Right kidney (tissue), 9 donors: ENCODE measurements around the gene DUSP7.
A peak's percentile ranks its signal among the peaks of the same experiment; 100 is the strongest.

ENCODE experiments used
- DNase-seq: peaks from one replicate; pipeline ENCODE4 v3.0.0-alpha.2; 2016
- long read RNA-seq, 8 donors: transcript quantifications; one replicate each; lab custom pipeline, GENCODE V29; 2026

DUSP7 gene, protein sequence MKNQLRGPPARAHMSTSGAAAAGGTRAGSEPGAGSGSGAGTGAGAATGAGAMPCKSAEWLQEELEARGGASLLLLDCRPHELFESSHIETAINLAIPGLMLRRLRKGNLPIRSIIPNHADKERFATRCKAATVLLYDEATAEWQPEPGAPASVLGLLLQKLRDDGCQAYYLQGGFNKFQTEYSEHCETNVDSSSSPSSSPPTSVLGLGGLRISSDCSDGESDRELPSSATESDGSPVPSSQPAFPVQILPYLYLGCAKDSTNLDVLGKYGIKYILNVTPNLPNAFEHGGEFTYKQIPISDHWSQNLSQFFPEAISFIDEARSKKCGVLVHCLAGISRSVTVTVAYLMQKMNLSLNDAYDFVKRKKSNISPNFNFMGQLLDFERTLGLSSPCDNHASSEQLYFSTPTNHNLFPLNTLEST
- long read RNA-seq, donor 1, partial matches to known transcripts = 0 of 5 reads
- long read RNA-seq, donor 1, other reads (novel, unspliced or antisense) = 0 of 5 reads
- long read RNA-seq, donor 2, partial matches to known transcripts = 0 of 5 reads
- long read RNA-seq, donor 2, other reads (novel, unspliced or antisense) = 0 of 5 reads
- long read RNA-seq, donor 3, partial matches to known transcripts = 0 of 1 reads
- long read RNA-seq, donor 3, other reads (novel, unspliced or antisense) = 0 of 1 reads
- long read RNA-seq, donor 4, partial matches to known transcripts = 17 of 22 reads
- long read RNA-seq, donor 4, other reads (novel, unspliced or antisense) = 0 of 22 reads
- long read RNA-seq, donor 5, partial matches to known transcripts = 0 of 3 reads
- long read RNA-seq, donor 5, other reads (novel, unspliced or antisense) = 0 of 3 reads
- long read RNA-seq, donor 6, partial matches to known transcripts = 0 of 6 reads
- long read RNA-seq, donor 6, other reads (novel, unspliced or antisense) = 0 of 6 reads
- long read RNA-seq, donor 7, transcript DUSP7-202 (3 exons, 3,340 nt) = major isoform, 6 of 20 reads
- long read RNA-seq, donor 7, transcript DUSP7-201 (2 exons, 3,059 nt) = major isoform, 6 of 20 reads
- long read RNA-seq, donor 7, partial matches to known transcripts = 8 of 20 reads
- long read RNA-seq, donor 7, other reads (novel, unspliced or antisense) = 0 of 20 reads
- long read RNA-seq, donor 8, partial matches to known transcripts = 0 of 4 reads
- long read RNA-seq, donor 8, other reads (novel, unspliced or antisense) = 0 of 4 reads

DNA sequence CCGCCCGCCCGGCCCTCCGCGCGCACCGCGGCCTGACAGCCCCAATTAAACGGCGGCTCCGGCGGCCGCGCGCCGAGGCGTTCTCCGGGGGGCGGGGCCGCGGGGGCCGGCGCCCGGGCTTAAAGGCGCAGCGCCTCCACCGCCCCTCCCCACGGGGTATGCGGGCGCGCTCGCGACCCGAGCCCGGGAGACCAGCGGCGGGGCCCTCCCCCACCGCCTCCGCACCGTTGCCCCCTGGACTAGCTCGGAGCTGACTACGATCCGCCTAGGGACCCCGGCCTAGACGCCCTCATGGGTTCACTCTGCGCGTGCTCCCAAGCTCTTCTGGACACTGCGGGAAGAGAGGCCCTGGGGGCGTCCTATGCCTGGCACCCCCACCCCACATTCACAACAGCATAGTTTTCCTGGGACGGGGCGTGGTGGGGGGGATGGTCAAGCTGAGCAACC is at the start of gene DUSP7:
DUSP7 (minus strand) TSS at position 51 of the 447 bp plus-strand sequence. CDS start 205 bp downstream, outside the sequence.
- DNase-seq = peak; percentile 90

DNA sequence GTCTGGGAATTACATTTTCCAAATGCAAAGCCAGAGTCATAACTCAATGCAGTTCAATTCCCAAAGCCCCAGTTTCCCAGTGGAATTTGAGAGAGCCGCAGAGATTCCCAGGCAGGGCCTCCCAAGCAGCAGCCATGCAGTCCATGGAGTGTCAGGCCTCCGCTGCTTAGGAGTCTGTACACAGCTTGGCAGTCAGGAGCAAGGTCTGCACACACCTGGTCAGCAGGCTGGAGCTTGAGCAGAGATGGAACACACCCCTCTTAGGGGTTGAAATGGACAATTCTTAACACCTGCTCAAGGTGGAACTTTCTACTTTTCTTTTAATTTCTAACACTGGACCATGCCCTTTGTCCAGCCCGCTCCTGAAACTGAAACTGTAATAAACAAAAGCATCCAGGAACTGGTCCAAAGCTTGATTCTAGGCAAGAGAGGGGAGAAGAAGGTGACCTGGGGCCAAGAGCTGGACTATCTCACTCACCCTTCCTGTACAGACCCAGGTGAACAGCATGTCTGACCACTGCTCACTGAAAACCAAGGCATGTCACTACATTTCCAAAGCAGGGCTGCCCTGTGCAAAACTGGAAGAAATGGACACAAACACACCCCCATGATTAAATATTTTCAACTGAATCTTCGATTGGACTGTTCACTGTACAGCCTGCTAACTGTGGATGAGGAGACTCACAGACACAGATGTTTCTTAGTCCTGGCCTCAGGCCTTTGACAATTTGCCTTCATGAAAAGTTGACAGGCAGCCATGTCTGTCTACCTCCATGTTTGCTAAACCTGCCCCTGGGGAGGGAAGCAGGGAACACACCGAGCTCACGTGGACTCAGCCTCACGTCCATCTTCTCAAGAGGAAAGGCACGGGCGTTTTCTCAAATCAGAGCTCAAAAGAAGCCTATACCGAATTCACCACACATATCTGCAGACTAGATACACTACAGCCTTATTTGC is 48.6 kb upstream of the DUSP7 start:
- no peak for DNase-seq

DNA sequence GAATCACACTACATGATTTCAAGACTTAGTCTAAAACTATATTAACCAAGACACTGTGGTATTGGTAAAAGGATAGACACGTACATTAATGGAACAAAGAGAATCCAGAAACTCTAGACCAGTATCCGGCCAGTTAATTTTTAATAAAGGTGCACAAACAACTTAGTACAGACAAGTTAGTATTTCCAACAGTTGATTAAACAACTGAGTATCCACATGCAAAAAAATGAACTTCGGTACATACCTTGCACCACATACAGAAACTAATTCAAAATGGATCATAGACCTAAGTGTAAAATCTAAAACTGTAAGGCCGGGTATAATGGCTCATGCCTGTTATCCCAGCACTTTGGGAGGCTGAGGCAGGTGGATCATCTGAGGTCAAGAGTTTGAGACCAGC is 46.6 kb upstream of the DUSP7 start:
- no peak for DNase-seq

DNA sequence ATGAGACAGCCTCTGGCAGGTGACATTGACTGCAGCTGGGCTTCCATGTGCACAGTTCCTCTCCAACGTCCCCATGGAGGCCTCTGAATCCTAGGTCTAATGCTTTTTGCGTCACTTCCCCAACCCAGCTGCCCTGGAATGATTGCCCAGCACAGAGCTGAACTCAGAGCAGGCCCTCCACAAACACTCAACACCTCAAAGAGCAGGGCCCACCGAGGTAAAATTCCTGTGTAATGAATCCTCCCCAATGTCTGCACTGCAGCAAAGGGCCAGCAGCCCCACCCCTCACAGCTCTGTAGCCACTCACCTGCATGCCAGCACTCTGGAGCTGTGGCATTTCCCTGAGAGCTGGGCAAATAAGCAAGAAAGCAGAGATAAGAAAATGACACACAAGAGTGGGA is 42.6 kb upstream of the DUSP7 start:
- DNase-seq = no peak

DNA sequence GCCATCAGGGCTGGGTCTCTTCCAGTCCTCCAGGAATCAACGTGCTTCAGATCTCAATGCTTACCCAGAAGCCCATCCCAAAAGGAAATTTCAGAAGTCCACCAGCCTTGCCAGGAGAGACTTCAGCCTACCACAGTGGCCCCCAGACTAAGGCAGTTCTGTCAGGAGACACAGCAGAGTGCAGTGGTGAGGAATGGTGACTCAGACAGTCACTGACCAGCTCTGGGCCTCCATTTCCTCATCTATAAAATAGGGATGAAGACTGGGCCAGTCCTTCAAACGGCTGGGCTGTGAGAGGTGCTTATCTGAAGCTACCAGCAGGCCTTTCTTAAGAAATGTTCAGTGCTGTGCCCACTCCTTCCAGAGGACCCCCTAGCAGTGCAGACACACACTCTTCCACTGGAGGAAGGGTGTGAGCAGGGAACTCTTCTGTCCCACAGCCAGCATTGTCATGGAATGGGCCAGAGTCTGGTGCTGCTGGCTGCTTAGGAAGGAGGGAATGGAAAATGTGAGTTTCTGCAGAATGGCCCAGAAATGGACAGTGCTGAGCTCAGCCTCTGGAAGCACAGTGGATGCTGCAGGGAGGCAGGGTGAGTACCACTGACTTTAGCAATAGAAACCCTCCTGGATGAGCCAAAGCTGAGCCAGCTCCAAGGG is 41.6 kb upstream of the DUSP7 start:
- DNase-seq = no peak

DNA sequence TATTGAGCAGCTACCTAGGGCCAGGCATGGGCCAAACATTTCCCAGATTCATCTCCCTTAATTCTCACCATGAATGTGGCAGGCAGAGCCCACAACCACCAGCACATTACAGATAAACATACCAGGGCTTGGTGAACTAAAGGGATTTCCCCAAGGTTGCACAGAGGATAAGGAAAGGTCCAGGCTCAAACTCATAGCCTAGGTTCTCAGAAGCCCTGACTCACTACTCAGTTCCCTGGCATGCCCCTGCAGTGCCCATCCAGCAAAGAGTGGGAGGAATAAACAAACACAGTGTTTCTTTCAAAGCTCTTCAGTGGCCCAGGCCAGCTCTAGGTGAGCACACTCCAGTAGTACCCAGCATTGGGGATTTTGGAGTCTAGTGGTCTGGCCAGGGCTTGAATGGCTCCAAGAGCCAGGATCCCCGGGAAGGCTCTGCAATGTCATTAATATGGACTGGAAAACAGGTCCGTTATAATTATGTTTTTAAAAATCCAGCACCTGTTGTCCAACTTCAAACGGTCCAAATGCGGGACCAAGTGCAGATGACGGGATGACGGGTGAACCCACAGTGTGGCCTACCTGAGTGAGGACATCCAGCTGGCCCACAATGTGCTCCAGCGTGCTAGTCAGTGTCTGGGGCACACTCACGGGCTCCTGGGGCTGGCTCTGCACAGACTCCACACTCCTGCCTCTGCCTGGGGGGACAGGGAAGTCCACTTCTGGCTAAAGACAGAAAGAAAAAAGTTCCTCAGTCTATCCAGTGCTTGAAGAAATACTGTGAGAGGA is 39.8 kb upstream of the DUSP7 start:
- DNase-seq = no peak

DNA sequence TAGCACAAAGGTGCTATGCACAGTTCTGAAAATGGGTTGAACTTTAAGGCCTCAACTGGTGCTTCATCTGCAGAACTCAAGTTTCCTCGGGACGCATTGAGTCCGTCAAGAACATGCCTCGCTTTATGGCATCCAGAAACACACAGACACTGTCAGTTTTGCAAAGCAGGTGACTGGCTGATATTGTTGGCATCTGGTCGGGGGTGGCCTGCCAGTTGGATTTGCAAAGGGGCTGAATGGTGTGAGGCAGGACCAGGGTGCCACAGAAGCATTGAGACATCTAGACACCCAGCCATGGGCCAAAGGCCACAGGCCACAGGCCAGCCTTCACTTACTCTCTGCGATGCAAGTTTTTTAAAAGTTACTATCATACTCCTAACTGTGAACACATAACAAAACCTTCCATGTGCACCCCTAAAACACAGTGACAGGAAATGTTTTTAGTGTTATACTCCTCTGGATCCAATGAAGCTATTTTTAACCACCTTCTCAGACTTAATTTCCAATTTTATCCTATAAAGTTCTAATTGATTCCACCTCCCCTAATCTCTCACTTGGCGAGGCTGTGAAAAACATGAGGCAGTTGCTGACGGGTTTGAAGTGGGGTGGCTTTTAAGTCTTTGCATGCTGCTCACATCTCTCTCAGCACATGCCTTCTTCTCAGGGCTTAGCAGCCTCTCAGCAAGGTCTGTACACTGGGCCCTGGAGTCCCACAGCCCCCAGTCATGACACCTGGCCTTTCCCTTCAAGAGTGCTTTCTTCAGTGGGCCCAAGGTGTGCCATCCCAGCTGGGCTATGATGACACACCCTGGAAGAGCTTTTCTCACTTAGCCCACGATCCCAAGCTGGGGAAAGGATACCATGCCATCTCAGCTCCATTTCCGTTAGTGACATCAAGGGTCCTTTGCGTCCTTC is 38.5 kb upstream of the DUSP7 start:
- DNase-seq = no peak

DNA sequence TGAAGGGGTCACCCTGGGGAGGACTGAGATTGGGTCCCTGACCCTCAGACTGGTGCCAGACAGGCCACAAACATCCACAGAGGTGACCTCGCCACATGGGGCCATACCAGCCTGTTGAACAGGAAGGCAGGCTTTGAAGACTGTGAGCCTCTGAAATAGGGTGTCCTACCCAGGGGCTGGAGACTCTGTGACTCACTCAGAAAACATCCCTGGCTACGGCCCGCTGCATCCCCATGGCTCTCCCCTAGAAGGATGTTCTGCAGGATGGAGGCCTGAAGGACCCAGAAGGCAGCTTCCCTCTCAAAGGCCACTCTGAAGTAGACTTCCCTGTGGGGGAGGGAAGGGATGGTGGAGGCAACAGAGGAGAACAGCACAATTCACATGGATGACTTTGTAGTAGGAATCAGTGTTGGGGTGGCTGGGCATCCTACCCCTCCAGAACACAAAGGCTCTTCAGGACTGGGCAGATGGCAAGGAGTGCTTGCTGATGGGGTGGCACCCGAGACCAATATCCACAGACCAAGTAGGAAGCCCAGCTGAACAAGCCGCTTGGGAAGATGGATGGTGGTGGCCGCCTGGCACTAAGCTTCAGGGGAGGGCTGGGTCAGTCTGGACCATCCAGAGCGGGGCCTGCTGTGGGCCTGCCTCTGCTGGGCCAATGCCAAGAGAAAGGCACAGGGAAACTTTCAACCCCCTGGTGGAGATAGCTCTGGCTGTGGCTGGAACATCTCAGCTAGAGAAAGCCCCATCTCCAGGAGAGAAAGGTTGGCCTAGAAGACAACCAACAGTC is 37.6 kb upstream of the DUSP7 start:
- DNase-seq = no peak

DNA sequence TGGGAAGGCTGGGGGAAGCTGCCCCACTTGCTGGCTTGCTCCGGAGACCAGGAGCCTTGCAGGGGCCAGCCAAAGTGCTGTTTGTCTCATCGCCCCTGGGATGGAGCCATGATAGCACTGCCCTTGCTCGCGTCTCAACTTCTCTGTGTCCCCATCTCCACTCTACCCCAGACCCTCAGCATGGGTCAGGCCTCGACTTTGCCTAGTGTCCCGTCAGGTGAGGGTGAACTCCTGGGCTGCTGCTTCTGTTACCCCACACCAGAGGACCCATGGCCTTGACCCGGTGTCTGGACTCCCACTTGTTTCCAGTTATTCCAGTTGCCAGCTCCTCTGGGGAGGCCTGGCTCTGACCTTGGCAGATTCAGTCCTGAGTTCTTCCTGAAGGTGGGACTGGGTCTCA is 36.5 kb upstream of the DUSP7 start:
- DNase-seq = no peak

DNA sequence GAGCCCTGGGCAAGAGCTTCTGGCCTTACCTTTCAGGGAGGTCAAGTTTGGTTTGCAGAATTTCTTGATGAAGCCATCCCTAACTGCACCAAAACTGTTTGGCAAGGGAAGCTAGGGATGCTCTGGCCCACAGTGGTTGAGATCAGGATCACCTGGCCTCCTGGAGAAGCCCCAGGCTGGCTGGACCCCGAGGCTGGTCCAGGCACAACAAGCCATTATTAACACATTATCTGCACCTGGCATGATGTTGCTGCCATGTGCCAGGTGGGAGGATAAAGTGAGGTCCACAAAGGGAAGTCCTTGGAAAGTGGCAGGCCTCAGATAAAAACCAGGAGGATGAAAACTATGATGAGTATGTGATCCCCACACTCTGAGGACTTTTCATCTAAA is 35.9 kb upstream of the DUSP7 start:
- DNase-seq = no peak

DNA sequence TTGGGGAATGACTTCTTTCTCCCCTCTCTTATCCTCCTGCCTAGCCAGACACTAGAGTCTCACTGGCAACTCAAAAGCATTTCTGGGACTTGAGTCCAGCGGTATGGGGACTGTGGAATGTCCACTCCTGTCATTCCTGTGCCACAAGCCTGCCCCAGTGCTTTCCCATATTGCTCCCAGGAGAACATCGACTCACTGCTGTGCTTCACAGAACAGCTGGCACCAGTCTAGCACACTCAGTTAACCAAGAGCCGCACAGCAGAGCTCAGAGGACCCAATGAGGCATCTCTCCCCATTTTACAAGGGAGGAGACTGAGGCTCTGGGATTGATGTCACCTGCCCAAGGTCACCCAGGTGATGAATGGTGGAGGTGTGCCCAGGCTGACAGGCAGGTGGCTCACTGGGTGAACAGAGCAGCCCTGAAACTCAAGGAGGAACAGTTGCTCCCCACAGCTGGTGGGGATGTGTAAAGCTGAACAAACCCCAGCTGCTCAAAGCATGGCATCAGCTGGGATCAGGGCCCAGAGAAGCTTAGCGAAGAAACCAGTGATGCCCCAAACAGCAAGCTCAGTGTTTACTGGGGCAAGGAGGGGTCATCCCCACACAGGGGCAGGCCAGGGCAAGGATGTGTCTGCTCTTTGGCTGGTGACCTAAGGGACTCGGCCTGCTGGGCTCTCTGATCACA is 35.4 kb upstream of the DUSP7 start:
- DNase-seq = no peak

DNA sequence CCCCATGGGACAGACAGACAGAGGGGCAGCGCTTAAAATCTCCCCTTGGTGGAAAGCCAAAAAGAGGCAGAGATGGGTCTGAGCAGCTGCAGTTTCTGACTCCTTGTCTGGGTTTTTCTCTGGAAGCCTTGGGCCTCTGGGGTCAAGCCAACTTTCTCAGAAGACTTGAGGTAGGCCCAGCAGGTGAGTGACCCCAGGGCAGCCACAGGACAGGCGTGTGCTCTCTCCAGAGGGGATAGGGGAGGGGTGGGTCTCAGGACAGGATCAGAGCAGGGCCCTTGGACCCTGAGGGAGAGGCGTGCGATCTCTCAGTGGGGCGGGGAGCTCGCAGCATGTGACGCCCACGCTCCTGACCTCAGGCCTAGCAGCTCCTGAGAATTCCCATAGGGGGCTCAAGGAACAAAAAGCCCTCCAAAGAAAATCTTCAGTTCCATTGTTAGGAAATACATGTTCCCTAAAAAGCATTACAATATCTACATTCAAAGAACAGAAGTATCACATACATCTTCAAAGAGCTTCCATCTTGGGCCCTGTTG is 34.6 kb upstream of the DUSP7 start:
- DNase-seq = no peak

DNA sequence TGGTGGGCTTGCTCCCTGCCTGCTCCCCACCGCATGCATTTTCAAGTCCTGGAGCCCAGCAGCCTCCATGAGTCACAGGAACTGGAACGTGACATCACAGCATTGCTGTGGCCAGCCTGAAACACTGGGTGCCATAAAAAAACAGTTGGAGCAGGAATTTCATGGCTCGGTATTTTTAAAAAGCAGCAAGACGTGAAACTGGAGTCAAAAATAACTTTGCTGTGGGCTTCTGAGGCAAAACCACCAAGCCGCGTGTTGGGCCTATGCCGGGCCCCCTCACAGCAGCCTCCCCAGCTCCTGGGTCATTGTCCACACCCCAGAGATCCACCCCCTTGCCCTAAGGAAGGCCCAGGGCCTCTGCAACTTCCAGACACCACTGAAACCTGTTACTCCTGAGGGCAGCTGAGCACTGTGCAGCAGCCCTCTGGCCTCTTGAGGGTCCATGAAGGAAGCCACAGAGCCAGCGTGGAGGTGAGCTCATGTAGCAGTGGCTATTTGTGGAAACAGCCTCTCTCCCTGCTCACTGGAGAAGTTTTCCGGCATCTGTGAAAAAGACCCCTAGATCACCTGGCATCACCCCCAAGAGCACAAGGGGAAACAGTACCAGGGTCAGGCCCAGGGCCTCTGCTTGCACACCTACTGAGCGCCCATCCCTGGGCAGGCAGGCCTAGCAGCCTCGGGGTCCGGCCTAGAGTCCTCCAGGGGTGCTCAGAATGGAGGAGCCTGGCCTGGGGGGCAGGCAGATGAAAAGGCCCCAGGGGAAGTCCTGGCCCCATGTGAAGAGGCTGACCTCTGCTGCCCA is 34.0 kb upstream of the DUSP7 start:
- DNase-seq = no peak

DNA sequence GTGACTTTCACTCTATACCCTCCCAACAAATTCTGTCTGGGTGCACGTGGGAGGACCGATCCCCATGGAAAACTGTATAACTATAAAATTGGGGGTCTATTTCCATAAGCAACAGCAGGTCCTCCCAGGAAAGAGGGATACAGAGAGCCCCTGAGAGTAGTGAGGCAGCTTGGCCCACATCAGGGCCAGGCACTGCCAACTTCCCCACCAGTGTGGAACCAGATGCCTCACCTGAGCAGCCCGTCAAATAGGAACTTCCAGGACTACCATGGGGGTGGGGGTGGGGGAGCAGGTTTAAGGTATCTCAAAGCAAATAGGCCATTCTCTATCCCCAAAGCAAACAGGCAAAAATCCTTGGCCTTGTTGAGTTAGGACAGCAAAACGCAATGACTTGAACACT is 33.3 kb upstream of the DUSP7 start:
- no peak for DNase-seq

DNA sequence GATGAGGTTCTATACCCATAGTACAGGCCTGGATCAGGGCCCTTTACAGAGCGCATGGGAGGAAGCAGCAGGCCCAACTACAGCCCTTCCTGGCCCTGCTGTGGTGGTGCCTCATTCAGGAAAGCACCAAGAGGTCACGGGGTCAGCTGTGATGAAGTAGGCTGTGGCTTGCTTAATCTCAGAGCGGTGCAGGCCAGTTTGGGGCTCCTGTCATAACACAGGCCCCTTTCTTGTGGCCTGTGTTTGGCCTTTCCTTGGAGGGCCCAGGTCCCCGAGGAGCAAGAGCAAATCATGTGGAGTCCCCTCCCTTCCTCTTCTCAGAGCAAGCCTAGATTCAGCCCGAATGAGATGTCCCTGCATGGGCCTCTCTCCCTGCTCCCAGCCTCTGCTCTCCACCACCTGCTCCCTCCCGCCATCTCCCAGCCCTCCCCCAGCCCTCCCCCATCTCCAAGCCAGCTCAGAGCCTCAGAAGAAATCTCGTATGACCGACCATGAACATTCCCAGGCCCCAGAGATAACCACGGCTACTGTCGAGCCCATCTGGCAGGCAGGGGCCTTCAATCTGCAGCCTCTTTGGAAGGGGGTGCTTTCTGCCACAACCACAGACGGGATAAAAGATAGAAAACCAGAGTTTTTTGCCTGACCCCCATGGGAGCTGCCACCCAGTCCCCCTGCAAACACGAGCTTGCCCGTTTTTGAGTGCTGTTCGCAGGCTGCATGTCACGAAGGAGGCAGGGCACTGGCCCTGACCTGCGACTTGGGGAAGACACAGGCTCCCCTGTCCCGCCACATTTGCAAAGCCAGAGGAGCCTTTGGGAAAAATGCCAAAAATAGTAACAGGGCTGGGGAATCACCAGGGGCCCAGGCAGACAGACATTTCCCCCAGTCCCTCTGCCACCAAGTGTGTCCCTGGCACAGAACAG is 32.3 kb upstream of the DUSP7 start:
- DNase-seq = no peak
